Left lung (tissue), 10 donors: ENCODE results near the gene PRCC. TPM values are rescaled to one million over a fixed set of nuclear protein-coding genes. Genes with fewer than 3 reads are reported as not detected.

Experiments used
- ATAC-seq: fragments of 200-7000 bp; cut with Tn5 transposase; one replicate; pipeline ENCODE4 v1.9.1; 2020; ENCODE audit warnings: moderate library complexity
- DNase-seq, 4 donors: peaks; one replicate each; pipeline ENCODE4 v3.0.0-alpha.2; 2013 to 2020
- H3K27ac ChIP-seq, 2 donors: fragments of 200-600 bp; sonication (generic) in 1 of 2; one replicate each; pipeline versions ENCODE4 v1.5.0 to v1.8.0; 2020 to 2021
- H3K27me3 ChIP-seq, 2 donors: fragments of 200-600 bp; sonication (generic) in 1 of 2; one replicate each; pipeline versions ENCODE4 v1.5.0 to v1.8.0; 2020 to 2021
- H3K36me3 ChIP-seq, 2 donors: fragments of 200-600 bp; sonication (generic) in 1 of 2; one replicate each; pipeline versions ENCODE4 v1.5.0 to v1.8.0; 2020 to 2021
- H3K4me1 ChIP-seq, 2 donors: fragments of 200-600 bp; one replicate each; pipeline ENCODE4 v1.8.0; 2021
- H3K4me3 ChIP-seq, 2 donors: fragments of 200-600 bp; sonication (generic) in 1 of 2; one replicate each; pipeline versions ENCODE4 v1.5.0 to v1.8.0; 2020 to 2021; ENCODE audit warnings: mild to moderate bottlenecking in 1 of 2
- H3K9me3 ChIP-seq, 2 donors: fragments of 200-600 bp; sonication (generic) in 1 of 2; one replicate each; pipeline versions ENCODE4 v1.5.0 to v1.8.0; 2020 to 2021
- CTCF ChIP-seq, 2 donors: fragments of 200-600 bp; sonication (generic) in 1 of 2; IDR thresholded peaks; one replicate each; pipeline versions ENCODE4 v1.5.0 to v1.8.0; 2021; ENCODE audit warnings: antibody characterized with exemption in 2 of 2
- intact Hi-C, 2 donors: fragments of 100-400 bp; cut with DNase I; formaldehyde crosslinking; loops; one replicate each; pipeline versions ENCODE4 v1.11.2 to v1.14.2; 2022
- polyA plus RNA-seq, 6 donors: library from polyadenylated mRNA; unstranded; fragments of 120-200 nt; gene quantifications; one replicate each; pipeline ENCODE4 v1.2.1, GENCODE V29; 2013; ENCODE audit not compliant: insufficient read length in 6 of 6
- total RNA-seq, 2 donors: library from RNA; stranded (reverse); fragmentation: NEBNext Ultra II Directional; extraction: Animal tissue kit (Norgen Biotek cat#: 25700); gene quantifications; one replicate each; pipeline ENCODE4 v1.2.1, GENCODE V29; 2021
- donor health status: DM: no; HTN: yes; CAD: no.
- donor health status: DM: no; HTN: no; CAD: no.

The PRCC gene
- total and polyA plus RNA-seq, 8 donors: 40.7 to 106 (median 96.3) TPM

GRCh38 chr1:156826630-156827029 is 59.3 kb downstream of the PRCC start:
- Histone ChIP-seq H3K36me3 (no peaks in the 10 kb centered on the region), H3K4me1 (no peaks in the 10 kb centered on the region), H3K27ac (no peak overlapping the region), H3K4me3 (no peak overlapping the region), H3K27me3 (peaks cover 0 to 9% of the 10 kb centered on the region in 2 donors), H3K9me3 (no peaks in the 10 kb centered on the region)
- ATAC-seq: no peak
- DNase-seq: no peak
- intact Hi-C loops: no loop called here
- TF ChIP-seq CTCF (IDR thresholded peaks at IDR 0.05): no peak

- H3K36me3 ChIP-seq: no peaks in the 10 kb centered on the region
- TF ChIP-seq CTCF (IDR thresholded peaks at IDR 0.05): no peak
- H3K27me3 ChIP-seq: peaks cover 0 to 21% of the 10 kb centered on the region in 2 donors
- DNase-seq: peak in 1 of 4 donors; percentile 58
- no peak overlapping the region for H3K4me3 ChIP-seq
- intact Hi-C loops: no loop called here
- H3K27ac ChIP-seq: no peak overlapping the region
- ATAC-seq: no peak
- no peaks in the 10 kb centered on the region for H3K4me1 ChIP-seq
- H3K9me3 ChIP-seq: no peaks in the 10 kb centered on the region
Measured at GRCh38 chr1:156828400-156829124, 61.2 kb downstream of the PRCC start.

GRCh38 chr1:156832434-156832833 is 65.1 kb downstream of the PRCC start:
- intact Hi-C loops: no loop called here
- TF ChIP-seq CTCF (IDR thresholded peaks at IDR 0.05): no peak
- no peaks in the 10 kb centered on the region for H3K9me3 ChIP-seq
- no peaks in the 10 kb centered on the region for H3K36me3 ChIP-seq
- no peak overlapping the region for H3K27ac ChIP-seq
- H3K27me3 ChIP-seq: peaks cover 0 to 52% of the 10 kb centered on the region in 2 donors
- ATAC-seq: no peak
- DNase-seq: no peak
- no peak overlapping the region for H3K4me3 ChIP-seq
- no peaks in the 10 kb centered on the region for H3K4me1 ChIP-seq

DNA sequence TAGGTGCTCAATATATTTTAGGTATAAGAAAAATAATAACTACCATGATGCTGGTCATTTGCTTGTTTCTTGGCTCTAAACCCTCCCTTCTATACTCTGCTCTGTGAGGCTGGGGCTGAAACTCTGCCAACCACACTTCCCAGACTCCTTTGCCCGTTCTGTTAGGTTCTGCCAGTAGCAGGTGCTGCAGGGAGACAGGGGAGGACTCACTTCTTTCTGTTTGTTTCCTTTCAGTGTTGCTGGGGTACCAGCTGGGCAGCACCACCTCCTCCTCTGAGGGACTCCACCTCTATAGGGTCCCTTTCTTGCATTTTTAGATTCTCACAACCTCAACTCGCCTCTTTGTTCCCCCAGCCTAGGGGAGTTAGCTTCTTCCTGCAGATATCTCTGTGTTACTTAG is 66.3 kb downstream of the PRCC start:
- ATAC-seq: no peak
- no peaks in the 10 kb centered on the region for H3K9me3 ChIP-seq
- peak in 1 of 4 donors; percentile 22 for DNase-seq
- intact Hi-C loops: no loop called here
- peaks cover 0 to 62% of the 10 kb centered on the region in 2 donors for H3K27me3 ChIP-seq
- TF ChIP-seq CTCF (IDR thresholded peaks at IDR 0.05): no peak
- H3K4me1 ChIP-seq: no peaks in the 10 kb centered on the region
- H3K36me3 ChIP-seq: no peaks in the 10 kb centered on the region
- no peak overlapping the region for H3K4me3 ChIP-seq
- no peak overlapping the region for H3K27ac ChIP-seq

DNA sequence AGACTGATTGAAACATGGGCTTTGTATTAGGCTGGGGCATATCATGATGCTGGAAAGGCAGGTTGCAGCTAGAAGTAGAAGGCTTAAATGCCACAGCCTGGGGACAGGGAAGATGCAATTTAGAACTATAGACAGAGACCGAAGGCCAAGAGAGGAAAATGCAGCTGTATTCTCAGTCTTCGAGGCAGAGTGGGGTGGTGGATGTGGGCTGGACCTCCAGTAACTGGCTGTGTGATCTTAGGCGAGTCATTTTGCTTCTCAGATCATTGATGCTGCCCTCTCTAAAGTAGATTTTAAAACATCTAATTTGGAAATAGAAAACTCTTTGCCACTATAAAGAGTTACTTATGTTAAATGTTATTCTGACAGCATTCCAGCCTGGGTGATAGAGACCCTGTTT is 67.0 kb downstream of the PRCC start:
- no peak for ATAC-seq
- intact Hi-C loops: no loop called here
- peaks cover 3 to 69% of the 10 kb centered on the region in 2 donors for H3K27me3 ChIP-seq
- no peak for DNase-seq
- no peak overlapping the region for H3K4me3 ChIP-seq
- H3K4me1 ChIP-seq: no peaks in the 10 kb centered on the region
- no peak for TF ChIP-seq CTCF (IDR thresholded peaks at IDR 0.05)
- no peak overlapping the region for H3K27ac ChIP-seq
- H3K9me3 ChIP-seq: no peaks in the 10 kb centered on the region
- H3K36me3 ChIP-seq: no peaks in the 10 kb centered on the region
